GM19455 (cell line): ENCODE measurements around the gene EMP1.

Experiments
- ATAC-seq: cut with Tn5 transposase; IDR thresholded peaks from one replicate; pipeline ENCODE4 v1.9.1; 2021; ENCODE audit not compliant: unreplicated experiment

EMP1 gene, protein sequence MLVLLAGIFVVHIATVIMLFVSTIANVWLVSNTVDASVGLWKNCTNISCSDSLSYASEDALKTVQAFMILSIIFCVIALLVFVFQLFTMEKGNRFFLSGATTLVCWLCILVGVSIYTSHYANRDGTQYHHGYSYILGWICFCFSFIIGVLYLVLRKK

DNA sequence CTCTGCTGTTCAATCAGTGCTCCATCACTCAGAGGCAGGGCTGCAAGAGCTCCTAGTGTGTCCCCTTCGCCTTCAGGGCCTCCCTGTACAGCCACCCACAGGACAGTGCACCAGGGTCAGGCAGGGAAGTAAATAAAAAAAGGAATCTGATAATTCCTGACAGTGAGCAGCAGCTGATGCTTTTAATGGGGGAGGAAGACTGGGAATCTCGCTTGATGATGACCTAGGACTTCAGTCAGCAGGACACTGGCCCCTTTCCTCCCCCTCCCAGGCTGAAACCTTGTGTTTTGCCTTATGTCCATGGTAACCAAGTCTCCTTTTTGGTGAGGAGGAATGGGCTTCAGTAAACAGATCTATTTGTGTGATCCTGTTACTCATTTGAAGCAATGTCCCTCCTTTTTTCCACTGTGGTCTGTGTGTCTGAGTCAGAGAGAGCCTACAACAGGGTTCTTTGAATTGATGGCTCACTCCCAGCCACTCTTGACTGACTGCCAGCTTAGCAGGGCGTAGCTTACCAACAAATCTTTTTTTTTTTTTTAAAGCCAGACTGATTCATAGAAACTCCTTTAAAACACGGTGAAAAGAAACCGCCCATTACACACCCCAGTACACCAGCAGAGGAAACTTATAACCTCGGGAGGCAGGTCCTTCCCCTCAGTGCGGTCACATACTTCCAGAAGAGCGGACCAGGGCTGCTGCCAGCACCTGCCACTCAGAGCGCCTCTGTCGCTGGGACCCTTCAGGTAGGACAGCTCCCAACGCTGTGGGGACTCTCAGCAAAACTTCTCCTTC, at the start of gene EMP1:
Gene EMP1 (plus strand): TSS at position 597 of the 792 bp plus-strand sequence. CDS start 14,785 bp downstream, outside the sequence.
- peak; percentile 50 for ATAC-seq

DNA sequence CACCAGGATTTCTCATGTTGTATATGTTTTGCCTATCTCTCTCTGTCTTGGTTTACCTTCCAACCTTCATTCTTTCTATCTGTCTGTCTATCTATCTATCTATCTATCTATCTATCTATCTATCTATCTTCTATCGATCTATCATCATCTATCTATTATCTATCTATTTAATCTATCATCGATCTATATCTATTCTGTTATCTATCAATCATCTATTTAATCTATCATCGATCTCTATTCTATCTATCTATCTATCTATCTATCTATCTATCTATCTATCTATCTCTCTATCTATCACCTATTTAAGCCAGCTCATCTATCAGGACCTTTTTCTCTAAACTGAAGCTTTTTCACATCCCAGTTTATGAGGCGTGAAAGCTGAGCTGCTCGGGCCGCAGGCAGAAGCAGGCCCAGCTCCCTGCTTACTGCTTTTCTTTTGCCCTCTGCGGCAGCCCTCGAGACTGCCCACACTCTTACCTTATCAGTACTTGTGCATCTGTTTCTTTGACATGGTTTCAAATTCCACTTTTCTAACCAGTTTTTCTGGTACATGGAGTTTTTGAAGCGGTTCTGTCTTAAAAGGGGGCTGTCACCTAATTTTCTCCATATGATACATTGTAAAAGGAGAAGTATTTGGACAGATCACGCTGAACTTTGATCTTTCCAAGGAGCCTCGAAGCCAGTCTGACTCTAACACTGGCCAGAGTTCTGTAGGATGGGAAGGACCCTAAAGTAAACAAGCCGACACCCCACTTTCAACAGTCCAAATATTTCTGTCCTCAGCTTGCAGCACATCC, 48.6 kb upstream of the EMP1 start:
- ATAC-seq: no peak

DNA sequence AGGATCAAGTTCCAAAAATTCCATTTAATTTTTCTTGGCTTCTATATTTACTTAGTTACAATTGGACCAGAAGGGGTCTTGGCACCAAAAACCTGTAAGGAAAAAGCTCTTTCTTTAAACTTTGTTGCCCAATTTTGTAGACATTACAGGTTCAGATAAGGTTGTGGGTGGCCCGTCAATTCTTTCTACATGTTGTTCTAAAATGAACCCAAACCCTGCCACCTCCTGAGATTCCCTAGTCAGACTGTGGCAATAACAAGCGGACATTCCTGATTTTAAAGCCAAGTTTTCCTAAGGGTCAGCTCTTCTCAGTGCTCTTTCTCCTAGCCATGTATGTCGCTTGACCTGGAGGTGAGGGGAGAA, 48.1 kb upstream of the EMP1 start:
- no peak for ATAC-seq

DNA sequence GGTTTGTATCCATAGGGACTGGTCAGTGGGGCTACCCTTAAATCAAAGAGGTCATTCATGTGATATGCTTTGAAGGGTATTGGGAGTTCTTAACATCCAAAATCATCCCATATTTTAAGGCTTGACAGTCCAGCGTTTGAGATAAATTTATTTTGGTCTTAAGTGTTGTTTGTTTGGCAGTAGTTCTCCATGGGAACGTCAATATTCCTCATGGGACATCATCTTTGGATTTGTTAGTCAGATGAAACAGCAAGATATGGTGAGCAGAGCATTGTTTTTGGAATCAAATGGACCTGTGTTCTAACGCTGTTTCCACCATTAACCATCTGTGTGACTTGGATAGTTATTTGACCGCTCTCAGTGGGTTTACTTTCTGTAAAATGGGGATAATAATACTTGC, 47.1 kb upstream of the EMP1 start:
- ATAC-seq: no peak

DNA sequence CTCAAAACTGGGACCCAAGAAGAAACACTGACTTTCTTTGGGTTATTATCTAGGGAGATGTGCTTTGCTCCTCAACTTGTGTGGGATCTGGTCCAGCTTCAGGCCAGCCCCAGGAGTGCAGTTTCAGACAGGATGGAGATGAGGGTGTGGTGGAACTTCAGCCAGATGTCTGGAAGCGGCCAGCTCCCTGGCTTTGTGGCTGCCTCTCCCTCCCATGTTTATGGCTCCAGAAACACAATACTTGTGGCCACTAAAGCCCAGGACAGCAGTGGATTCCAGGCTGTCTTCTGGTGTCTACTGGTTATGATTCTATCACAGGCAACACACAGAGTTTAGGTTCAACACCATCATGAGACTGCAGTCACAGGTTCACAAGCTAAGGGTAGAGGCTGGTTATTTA, 44.2 kb upstream of the EMP1 start:
- ATAC-seq: no peak

DNA sequence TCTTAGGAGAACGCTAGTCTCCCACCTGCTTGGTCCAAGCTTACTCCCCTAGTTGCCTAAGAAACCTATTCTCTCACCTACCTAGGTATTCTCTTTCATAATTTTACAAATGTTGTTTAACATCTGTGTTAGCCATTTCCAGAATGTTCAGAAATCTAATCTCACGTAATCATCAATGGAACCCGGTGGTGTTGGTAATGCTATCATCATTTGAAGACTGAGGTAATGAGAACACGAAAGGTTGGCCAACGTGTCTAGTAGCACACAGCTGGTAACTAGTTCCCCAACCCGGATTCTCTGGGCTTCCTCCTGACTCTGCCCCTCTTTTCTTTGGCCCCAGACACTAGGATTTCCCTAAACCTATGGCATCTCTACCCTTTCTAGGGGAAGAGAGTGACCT, 43.8 kb upstream of the EMP1 start:
- ATAC-seq: no peak

DNA sequence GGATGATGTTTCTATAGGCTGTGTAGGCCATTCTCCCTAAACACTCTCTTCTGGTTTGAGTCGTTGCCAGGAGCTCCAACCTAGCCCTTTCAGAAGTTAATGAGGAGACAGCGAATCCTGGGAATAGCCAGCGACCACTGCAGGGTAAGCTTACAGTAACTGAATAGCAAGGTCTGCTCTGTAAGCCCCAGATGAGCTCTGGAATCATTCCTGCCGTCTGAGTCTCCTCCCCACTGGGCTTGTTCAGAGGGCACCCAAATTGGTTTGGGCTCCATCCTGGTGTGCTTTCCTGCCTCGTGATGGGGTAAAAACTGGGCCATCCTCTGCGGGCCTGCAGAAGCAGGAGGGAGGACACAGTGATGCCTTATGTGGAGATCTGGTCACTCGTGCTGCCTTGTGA, 43.3 kb upstream of the EMP1 start:
- ATAC-seq: no peak

DNA sequence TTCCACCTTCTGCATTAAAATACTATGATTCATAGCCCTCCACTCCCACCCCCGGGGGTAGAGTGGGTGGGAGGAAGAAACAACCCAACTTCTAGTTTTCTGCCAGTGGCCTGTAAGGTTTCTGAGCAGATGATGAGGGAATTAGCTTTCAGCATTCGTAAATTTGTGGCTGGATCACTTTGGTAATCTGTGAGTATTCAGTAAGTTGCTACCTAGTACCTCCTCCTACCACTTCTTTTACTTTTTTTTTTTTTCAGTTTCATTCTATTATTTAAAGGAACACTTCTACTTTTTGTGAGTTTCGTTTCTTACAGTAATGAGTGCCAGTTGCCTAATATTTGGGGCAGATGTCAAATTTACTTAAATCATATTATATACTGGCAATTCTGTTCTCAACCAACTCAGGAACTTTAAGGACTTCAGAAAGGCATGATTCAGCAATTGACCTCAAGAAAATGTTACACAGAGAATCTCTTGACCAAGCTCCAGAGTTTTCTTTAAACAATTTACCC, 42.4 kb upstream of the EMP1 start:
- no peak for ATAC-seq

DNA sequence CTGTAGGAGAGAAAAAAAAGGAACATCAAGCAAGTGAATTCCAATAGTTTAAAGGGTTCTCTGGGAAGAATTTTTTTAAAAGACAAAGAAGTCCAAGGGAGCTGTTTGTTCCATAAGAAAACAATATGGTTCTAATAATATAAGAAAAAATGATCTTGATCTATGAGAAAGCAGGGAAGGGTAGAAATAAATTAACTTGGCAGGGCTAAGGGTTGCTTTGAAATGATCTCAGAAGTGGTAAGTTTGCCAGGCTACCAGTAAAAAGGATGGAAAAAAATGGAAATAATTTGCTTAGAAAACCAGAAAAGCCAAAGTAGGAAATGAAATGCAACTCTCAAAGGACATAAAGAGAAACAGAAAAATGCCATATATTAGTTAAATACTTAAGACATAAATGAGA, 41.7 kb upstream of the EMP1 start:
- no peak for ATAC-seq

DNA sequence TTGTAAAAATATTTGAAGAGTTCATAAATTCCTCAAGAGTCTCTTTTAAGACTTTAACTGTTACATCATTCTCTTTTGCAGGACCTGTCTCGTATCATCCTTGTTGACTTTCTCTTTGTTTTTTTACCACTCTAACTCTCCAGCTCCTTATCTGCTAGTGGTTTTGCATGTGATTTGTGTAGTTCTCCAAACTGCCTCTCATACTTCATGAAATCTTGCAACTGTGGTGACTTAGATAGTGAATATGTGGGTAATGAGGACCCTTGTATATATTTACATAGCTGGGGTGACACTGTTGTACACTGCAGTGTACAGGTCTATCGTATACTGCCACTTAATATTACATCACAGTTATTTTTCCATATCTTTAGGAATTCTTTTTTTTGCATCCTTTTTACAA, 40.2 kb upstream of the EMP1 start:
- ATAC-seq: no peak

DNA sequence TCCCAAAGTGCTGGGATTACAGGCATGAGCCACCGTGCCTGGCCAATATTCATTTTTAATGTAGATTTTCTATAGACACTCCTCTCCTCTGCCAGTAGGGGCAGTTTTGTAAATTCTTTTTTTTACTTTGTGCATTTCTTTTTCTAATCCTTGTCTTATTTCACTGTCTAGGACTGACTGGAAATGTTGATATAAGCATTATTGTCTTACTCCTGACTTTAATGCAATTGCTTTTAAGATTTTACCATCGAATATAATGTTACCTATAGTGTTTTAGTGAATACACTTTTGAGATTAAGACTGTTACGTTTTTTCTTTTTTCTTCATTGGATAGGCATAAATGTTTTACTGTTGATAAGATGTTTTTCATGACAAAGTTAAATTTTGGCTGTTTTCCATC, 35.4 kb upstream of the EMP1 start:
- ATAC-seq: no peak

DNA sequence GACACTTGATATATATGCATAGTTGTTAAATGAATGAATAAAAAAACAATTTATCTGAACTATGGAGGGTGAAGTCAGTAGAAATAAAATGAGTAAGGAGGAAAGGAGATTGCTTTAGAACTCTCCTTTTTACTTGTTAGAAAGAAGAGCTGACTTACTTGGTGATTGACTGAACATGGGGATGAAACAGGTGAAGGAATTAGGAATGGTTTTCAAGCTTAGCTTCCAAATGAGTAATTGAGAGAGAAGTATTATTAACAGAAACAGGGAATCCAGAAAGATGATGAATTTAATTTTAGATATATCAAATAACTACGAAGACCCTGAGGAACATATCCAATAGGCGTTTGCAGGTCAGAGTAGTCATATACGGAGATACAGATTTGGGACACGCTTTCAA, 33.6 kb upstream of the EMP1 start:
- ATAC-seq: no peak

DNA sequence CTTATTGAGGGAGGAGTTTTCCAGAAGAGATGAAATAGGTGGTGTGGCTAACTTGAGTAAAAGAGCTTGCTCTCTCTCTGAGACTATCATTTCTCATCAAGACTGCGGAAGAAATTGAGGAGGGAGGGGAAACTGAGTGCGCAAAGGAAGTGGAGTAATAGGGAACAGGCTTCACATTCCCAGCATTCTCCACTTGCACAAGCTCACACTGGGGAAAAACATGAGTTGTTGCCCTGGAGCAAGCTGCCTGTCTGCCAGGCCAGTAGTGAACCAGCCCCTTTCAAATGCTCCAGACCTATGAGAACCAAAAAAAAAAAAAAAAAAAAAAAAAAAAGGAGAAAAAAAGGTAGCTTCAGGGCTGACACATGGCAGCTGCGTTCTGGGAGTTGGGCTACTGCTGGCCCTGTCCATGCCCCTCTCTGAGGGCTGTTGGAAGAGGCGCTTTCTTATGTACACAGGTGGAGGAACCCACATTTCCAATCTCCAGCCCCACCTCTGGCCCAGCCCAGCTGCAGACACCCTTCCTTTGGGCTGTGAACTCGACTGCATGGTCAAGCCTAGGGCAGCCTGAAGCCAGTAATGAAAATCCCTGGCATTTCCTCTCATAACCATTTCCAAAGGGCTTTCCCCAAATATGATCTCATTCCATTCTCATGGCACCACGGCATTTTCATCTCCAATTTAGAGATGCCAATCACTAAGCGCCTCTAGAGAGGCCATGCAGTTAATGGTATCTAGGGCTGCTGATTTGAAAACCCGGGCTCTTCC, 32.5 kb upstream of the EMP1 start:
- no peak for ATAC-seq

DNA sequence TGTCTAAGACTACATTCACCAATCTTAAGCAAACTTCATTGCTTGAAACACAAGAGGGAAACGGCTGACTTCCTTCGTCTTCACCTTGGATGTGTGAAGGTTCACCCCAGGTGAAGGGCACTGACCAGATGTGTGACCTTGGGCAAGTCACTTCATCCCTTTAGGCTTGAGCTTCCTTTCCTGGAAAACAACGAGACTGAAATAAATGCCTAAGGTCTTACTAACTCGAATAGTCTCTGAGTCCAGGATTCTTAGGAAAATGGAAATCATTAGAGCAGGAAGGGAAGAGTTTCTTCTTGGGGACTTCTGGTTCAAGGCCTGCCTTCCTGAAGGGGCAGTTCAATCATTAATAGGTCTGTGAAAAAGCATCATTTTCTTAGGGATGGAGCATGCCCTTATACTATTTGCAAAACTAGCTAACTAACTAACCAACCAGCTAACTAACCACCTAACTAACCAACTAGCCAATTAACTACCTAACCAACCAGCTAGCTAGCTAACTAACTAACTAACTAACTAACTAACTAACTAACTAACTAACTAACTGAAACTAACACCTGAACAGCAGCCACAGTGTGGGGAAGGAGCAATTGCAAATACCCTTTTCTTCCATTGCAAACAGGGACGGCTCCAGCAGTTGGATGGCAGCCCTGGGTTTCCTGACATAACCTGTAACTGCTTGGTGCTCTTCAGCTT, 31.5 kb upstream of the EMP1 start:
- ATAC-seq: no peak

DNA sequence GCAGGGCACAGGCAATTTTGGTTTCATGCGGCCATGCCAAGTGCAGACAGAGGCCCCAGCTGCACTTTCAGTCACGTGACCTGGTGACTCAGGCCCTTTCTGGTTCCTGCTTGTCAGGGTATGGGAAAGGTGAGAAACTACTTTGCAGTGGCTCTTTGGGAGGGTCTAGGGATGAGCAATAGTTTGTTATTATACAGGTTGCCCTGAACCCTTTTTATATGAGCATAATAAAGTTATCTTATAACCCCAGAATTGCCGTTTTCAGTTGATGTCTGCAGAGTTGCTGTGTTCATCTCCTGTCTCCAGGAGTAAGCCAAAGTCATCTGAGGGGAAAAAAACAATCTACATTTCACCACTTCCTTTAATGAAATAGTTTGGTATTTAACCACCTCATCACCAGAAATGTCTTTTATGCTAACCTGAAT, 30.9 kb upstream of the EMP1 start:
- no peak for ATAC-seq

DNA sequence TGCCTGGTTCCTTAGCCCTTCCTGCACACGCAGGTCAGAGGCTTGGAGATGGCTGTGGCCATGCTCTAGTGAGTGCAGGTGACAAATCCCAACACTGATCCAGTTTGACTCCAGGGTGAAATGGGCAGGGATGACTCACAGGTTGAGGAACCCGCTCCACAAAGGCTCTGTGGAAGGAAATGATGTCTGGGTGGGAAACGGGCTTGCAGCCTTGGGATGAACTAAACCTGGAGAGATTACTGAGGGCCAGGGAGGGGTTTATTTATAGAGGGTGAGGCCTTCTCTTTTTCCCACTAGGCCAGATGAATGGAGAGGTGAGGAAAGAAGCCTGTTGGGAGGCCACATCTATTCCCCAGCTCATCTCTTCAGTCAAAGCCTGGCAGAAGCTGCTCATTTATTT, 29.3 kb upstream of the EMP1 start:
- ATAC-seq: no peak

DNA sequence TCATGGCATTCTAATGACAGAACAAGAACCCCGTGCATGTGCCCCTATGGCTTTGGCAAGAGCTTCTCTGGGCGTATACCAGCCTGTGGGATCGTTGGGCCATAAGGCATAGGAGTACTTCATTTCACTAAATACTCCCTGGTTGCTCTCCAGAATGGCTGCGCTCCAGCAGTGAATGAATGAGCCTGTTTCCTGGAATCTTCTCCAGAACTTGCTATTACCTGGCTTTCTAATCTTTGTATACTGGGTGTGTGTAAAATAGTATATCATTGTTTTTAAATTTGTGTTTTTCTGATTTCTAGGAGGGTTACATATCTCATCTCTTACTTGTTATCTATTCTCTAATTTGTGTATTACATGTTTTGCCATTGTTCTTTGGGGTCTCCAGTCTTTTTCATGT, 28.6 kb upstream of the EMP1 start:
- no peak for ATAC-seq

DNA sequence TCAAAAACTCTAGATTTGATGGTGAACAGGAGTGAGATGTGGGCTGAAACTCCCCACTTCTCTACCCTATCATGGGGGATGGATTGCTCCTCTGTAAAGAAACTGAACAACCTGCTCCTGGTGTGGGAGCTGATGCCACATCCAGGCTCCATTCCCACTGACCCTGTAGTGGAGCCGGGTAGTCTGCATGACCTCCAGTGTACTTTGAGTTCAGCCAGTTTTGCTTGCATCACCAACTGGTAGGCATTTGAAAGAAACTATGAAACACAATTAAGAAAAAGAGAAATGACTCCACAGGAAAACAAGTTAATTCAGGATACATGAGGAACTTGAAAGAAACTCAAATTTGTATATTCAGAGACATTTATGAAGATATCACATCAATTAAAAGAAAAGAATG, 27.3 kb upstream of the EMP1 start:
- ATAC-seq: no peak

DNA sequence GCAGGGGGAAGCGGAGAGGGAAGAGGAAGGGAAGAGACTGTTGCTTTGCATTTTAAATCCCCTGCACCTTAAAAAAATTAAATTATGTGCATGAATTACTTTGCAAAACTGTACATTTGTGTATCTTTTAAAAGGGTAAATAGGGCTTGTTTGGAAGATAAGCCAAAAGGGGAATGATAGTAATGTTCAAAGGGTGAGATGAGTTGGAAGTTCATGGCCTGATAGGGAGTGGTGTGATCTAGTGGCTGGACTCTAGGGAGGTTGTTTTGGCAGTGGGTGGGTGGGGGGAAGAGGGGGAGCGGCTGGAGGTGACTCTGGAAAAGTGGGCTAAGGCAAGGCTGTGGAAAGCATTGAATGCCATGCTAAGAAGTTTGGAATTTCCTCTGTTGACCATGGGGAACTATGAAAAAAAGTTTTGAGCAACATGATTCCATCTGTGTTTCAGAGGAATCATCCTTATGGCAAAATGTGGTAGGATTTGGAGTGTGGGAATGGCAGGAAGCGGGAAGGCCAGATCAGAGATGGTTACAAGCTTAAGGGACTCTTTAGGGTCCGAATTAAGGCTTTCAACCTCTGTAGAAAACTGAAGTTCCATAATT, 25.5 kb upstream of the EMP1 start:
- ATAC-seq: no peak
